ENCODE results near the gene SRPK3. TPM values are rescaled to one million over a fixed set of nuclear protein-coding genes. Genes with fewer than 3 reads are reported as not detected.

Gene SRPK3
- total RNA-seq, 1 donor from 2014 or later: not detected

- Mint-ChIP-seq H3K27me3 (peaks cover 43% of the 10 kb centered on the region), H3K4me1 (ENCODE audit: low read depth) (no peaks in the 10 kb centered on the region), H3K27ac (no peak overlapping the region), H3K4me3 (ENCODE audit: low read depth) (no peak overlapping the region), H3K36me3 (ENCODE audit: insufficient read depth) (no peaks in the 10 kb centered on the region), H3K9me3 (ENCODE audit: low read depth) (peaks cover 3% of the 10 kb centered on the region)
- no peak for DNase-seq (ENCODE audit: low spot score, unreplicated experiment)
- TF ChIP-seq CTCF (IDR thresholded peaks at IDR 0.05; ENCODE audit: unreplicated experiment): no peak
Observed at GRCh38 chrX:153825042-153825441, 44.2 kb downstream of the SRPK3 start.

DNA sequence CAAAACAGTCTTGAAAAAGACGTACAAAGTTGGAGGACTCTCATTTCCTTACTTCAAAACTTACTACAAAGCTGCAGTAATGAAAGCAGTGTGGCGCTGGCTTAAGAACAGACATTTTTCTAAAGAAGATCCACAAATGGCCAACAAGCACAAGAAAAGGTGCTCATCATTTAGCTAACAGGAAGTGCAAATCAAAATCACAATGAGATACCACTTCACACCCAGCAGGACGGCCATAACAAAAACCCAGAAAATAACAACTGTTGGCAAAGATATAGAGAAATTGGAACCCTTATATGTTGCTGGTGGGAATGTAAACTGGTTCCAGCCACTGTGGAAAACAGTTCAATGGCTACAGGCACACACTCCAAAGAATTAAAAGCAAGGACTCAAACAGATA, 46.2 kb downstream of the SRPK3 start:
- no peaks in the 10 kb centered on the region for H3K4me1 Mint-ChIP-seq (ENCODE audit: low read depth)
- DNase-seq (ENCODE audit: low spot score, unreplicated experiment): no peak
- no peaks in the 10 kb centered on the region for H3K36me3 Mint-ChIP-seq (ENCODE audit: insufficient read depth)
- H3K4me3 Mint-ChIP-seq (ENCODE audit: low read depth): no peak overlapping the region
- H3K27ac Mint-ChIP-seq: no peak overlapping the region
- no peak for TF ChIP-seq CTCF (IDR thresholded peaks at IDR 0.05; ENCODE audit: unreplicated experiment)
- peaks cover 54% of the 10 kb centered on the region for H3K27me3 Mint-ChIP-seq
- H3K9me3 Mint-ChIP-seq (ENCODE audit: low read depth): no peaks in the 10 kb centered on the region

DNA sequence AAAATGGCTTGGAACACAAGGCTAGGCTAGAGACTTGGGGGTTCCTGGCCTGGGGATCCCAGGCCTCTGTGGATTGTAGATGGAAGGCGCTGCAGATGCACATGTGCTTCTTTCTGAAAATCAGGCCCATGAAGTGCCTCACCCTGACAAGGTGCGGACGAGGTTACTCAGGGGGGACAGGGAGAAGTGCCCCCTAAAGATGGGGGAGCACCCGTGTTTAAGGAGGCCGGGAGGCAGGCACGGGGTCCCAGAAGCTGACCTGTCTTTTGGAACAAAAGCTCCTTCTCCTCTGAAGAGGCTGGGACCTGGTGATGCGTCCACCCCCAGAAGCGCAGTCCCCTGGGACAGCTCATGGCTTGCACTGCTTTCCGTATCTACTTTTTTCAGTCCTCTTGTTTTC, 47.1 kb downstream of the SRPK3 start:
- Mint-ChIP-seq H3K4me1 (ENCODE audit: low read depth) (no peaks in the 10 kb centered on the region), H3K27ac (no peak overlapping the region), H3K4me3 (ENCODE audit: low read depth) (no peak overlapping the region)

DNA sequence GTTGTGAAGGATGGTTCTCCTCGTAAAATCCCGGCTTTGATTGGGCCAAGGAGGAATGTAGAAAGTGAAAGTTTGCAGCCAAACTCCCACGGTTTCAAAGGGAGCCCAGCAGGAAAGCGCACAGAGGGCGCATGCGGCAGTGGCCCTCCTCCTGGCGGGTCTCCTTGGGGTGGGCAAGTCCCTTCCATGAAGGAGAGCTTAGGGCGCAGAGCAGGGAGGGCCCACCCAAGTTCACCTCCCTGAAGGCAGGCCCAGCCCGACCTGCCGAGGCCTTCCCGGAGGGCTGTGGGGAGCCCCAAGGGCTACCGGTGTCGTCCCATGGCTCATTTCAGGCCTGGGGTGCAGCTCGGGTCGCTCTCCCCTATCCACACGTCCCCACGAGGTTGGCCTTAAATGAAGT, 47.5 kb downstream of the SRPK3 start:
- Mint-ChIP-seq H3K4me1 (ENCODE audit: low read depth) (no peaks in the 10 kb centered on the region), H3K4me3 (ENCODE audit: low read depth) (no peak overlapping the region), H3K27ac (no peak overlapping the region), H3K36me3 (ENCODE audit: insufficient read depth) (no peaks in the 10 kb centered on the region), H3K27me3 (peaks cover 62% of the 10 kb centered on the region), H3K9me3 (ENCODE audit: low read depth) (peaks cover 3% of the 10 kb centered on the region)
- DNase-seq (ENCODE audit: low spot score, unreplicated experiment): no peak
- TF ChIP-seq CTCF (IDR thresholded peaks at IDR 0.05; ENCODE audit: unreplicated experiment): no peak

More for the DNA sequence above, 47.1 kb downstream of the SRPK3 start:
- TF ChIP-seq CTCF (IDR thresholded peaks at IDR 0.05; ENCODE audit: unreplicated experiment): no peak
- Mint-ChIP-seq H3K27me3 (peaks cover 58% of the 10 kb centered on the region), H3K36me3 (ENCODE audit: insufficient read depth) (no peaks in the 10 kb centered on the region), H3K9me3 (ENCODE audit: low read depth) (peaks cover 3% of the 10 kb centered on the region)
- DNase-seq (ENCODE audit: low spot score, unreplicated experiment): no peak

- Mint-ChIP-seq H3K4me3 (ENCODE audit: low read depth) (peak overlapping the region; percentile 31), H3K9me3 (ENCODE audit: low read depth) (peaks cover 3% of the 10 kb centered on the region), H3K27me3 (peaks cover 57% of the 10 kb centered on the region), H3K27ac (no peak overlapping the region), H3K4me1 (ENCODE audit: low read depth) (no peaks in the 10 kb centered on the region), H3K36me3 (ENCODE audit: insufficient read depth) (no peaks in the 10 kb centered on the region)
- TF ChIP-seq CTCF (IDR thresholded peaks at IDR 0.05; ENCODE audit: unreplicated experiment): no peak
- DNase-seq (ENCODE audit: low spot score, unreplicated experiment): no peak
Observed at GRCh38 chrX:153828723-153829548, 48.1 kb downstream of the SRPK3 start.
